Activated CD4-positive, alpha-beta memory T cell treated with anti-CD3 and anti-CD28 coated beads, Interleukin-2, amount 10 ng/mL, durations not matched to agents 7 days and 5 days (primary cell): Measurements from ENCODE around the gene G0S2. TPM values are rescaled to one million over a fixed set of nuclear protein-coding genes. Genes with fewer than 3 reads are reported as not detected.

Experiments used
- CTCF ChIA-PET: fragments of 350-600 bp; sonication (Branson Sonifier 250); formaldehyde crosslinking; loops from one replicate; lab custom pipeline; 2021; ENCODE audit warnings: antibody characterized with exemption, inconsistent platforms; lab: Charles Lee
- POLR2A ChIA-PET: fragments of 350-600 bp; sonication (Branson Sonifier 250); formaldehyde crosslinking; loops from one replicate; lab custom pipeline; 2021; ENCODE audit warnings: antibody characterized with exemption; lab: Charles Lee
- DNase-seq: peaks from one replicate; pipeline ENCODE4 v3.0.0-alpha.2; 2020
- H3K27ac Mint-ChIP-seq: one replicate; pipeline ENCODE4 v1.8.0; 2021; ENCODE audit warnings: mild to moderate bottlenecking, mixed read lengths
- H3K27me3 Mint-ChIP-seq: one replicate; pipeline ENCODE4 v1.8.0; 2021; ENCODE audit warnings: mixed read lengths
- H3K36me3 Mint-ChIP-seq: one replicate; pipeline ENCODE4 v1.8.0; 2021; ENCODE audit warnings: low read depth, mixed read lengths
- H3K4me1 Mint-ChIP-seq: one replicate; pipeline ENCODE4 v1.8.0; 2021; ENCODE audit warnings: mixed read lengths
- H3K4me3 Mint-ChIP-seq: one replicate; pipeline ENCODE4 v1.8.0; 2021; ENCODE audit warnings: mild to moderate bottlenecking, mixed read lengths
- H3K9me3 Mint-ChIP-seq: one replicate; pipeline ENCODE4 v1.8.0; 2021; ENCODE audit warnings: mixed read lengths
- total RNA-seq, 2 experiments: library from RNA; stranded (reverse); gene quantifications; one replicate each; pipeline ENCODE4 v1.2.3, GENCODE V29; 2021

The G0S2 gene
- total RNA-seq, 2 experiments from 2014 or later: 7.3 to 7.6 TPM

DNA sequence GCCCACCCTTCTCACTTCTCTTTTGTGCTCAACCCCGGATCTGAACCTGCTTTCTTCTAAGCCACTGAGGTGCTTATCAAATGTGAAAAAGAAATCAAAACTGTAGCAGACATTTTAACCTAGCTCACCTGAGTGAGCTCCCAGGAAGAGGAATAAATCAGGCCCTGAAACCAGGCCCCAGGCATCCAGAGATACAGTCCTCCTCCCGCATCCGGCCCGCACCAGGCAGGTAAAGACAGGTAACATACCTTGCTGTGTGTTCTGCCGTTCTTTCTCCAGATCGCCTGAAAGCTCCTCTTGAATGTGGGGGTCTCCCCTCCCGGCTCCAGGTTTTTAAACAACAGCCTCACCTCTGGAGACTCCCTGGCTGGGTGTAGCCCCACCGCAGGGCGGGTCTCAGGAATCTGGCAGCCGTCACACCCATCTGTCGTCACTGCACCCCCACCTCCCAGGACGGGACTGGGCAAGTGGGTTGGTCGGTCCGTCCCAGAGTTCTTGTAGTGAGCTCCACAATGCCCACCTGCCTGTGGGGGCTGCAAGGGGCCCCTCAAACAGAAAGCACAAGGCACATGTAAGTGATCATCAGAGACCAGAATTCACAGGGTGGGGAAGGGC is 23.0 kb upstream of the G0S2 start, which contains the start of gene LAMB3:
Gene LAMB3, minus strand, starts transcription at position 305 of the 615 bp plus-strand sequence. CDS start 1,481 bp downstream, outside the sequence.
- no peak within 1 kb of the TSS for H3K4me3 Mint-ChIP-seq
- no peaks in the 10 kb centered on the region for H3K27me3 Mint-ChIP-seq
- no peaks in the 10 kb centered on the region for H3K9me3 Mint-ChIP-seq
- H3K4me1 Mint-ChIP-seq: peaks cover 61% of the 10 kb centered on the region
- H3K27ac Mint-ChIP-seq: peak within 1 kb of the TSS; percentile 64
- no peak for DNase-seq
- ChIA-PET CTCF (interaction anchor here (1.3 to 2.2 kb wide), 3 partner anchors 34 to 171 kb away, joined by 4 to 8 read pairs (median 5); no protein-coding TSS in a partner anchor), POLR2A (interaction anchor here (0.8 to 2.1 kb wide), 3 partner anchors 13 to 117 kb away, joined by 3 to 7 read pairs (median 3); no protein-coding TSS in a partner anchor)
- no peaks in the 10 kb centered on the region for H3K36me3 Mint-ChIP-seq

DNA sequence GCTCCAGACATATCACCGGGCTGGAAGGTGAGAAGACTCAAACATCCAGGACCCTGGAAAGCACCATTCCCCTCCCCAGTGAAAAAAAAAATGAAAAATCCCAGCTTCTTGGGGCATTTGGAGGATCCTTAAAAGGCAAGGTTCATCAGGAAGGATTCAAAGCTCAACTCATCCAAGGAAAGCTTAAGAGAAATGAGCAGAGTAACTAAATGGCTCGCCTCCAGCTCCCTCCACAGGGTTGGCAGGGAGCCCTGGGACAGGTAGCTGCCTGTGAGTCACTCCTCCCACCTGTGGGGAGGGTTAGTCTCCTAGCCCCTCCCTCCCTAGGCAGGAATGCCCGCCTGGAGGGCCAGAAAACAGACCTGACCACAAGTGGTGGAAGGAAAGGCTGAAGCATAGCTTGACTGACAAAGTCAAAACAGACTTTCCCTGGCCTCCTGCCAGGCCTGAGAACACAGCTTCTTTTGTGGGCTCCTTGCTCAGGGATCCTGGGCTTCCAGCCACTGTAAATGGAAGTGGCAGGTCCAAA is 22.3 kb upstream of the G0S2 start:
- Mint-ChIP-seq H3K4me1 (peaks cover 68% of the 10 kb centered on the region), H3K27ac (no peak overlapping the region), H3K4me3 (no peak overlapping the region), H3K36me3 (no peaks in the 10 kb centered on the region), H3K27me3 (no peaks in the 10 kb centered on the region), H3K9me3 (no peaks in the 10 kb centered on the region)
- CTCF ChIA-PET: interaction anchor here (0.9 to 1.6 kb wide), 4 partner anchors 21 to 170 kb away, joined by 3 to 5 read pairs (median 4); no protein-coding TSS in a partner anchor
- DNase-seq: peak; percentile 31
- POLR2A ChIA-PET: interaction anchor here (0.7 to 2.1 kb wide), 6 partner anchors 13 to 122 kb away, joined by 3 to 7 read pairs (median 3); no protein-coding TSS in a partner anchor

- Mint-ChIP-seq H3K9me3 (no peaks in the 10 kb centered on the region), H3K36me3 (no peaks in the 10 kb centered on the region), H3K27me3 (no peaks in the 10 kb centered on the region), H3K27ac (no peak overlapping the region), H3K4me1 (peaks cover 66% of the 10 kb centered on the region), H3K4me3 (no peak overlapping the region)
- CTCF ChIA-PET: interaction anchor here (1.0 to 1.4 kb wide), 3 partner anchors 32 to 88 kb away, joined by 3 to 5 read pairs (median 4); no protein-coding TSS in a partner anchor
- no peak for DNase-seq
- POLR2A ChIA-PET: interaction anchor here (1.4 to 2.1 kb wide), 3 partner anchors 12 to 103 kb away, joined by 3 to 7 read pairs (median 4); no protein-coding TSS in a partner anchor
Observed at GRCh38 chr1:209653915-209654351, 21.3 kb upstream of the G0S2 start.

- Mint-ChIP-seq H3K27ac (no peak overlapping the region), H3K27me3 (no peaks in the 10 kb centered on the region), H3K4me1 (peaks cover 65% of the 10 kb centered on the region), H3K9me3 (no peaks in the 10 kb centered on the region), H3K4me3 (no peak overlapping the region), H3K36me3 (no peaks in the 10 kb centered on the region)
- CTCF ChIA-PET: interaction anchor here (1.1 to 1.3 kb wide), 2 partner anchors 79 to 86 kb away, joined by 3 to 4 read pairs; no protein-coding TSS in a partner anchor
- DNase-seq: no peak
- POLR2A ChIA-PET: no interaction called here
Observed at GRCh38 chr1:209655411-209656231, 19.6 kb upstream of the G0S2 start.

- CTCF ChIA-PET: no interaction called here
- POLR2A ChIA-PET: no interaction called here
- DNase-seq: no peak
- Mint-ChIP-seq H3K4me3 (no peak overlapping the region), H3K27ac (no peak overlapping the region), H3K36me3 (no peaks in the 10 kb centered on the region), H3K27me3 (no peaks in the 10 kb centered on the region), H3K9me3 (no peaks in the 10 kb centered on the region), H3K4me1 (peaks cover 56% of the 10 kb centered on the region)
Observed at GRCh38 chr1:209657140-209657879, 17.9 kb upstream of the G0S2 start.

DNA sequence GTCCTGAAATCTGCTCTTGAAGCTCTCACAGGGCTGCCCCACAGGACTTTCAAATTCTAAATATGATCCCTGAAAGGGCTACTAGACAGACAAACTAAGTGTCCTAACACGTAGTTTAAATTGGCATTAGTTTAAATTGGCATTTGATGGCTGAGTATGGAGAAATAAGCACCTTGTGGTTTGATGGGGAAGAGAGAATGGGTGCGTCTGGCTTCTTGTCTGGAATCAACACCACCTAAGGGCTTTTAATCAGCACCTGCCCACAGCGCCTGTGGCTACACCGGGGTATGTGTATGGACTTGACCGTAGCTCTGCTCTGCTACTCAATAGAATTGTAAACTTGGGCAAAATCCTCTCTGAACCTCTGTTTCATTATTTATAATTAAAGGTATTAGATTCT is 17.3 kb upstream of the G0S2 start:
- Mint-ChIP-seq H3K4me3 (no peak overlapping the region), H3K27me3 (peaks cover 1% of the 10 kb centered on the region), H3K4me1 (peaks cover 50% of the 10 kb centered on the region), H3K36me3 (peaks cover 1% of the 10 kb centered on the region), H3K9me3 (no peaks in the 10 kb centered on the region), H3K27ac (no peak overlapping the region)
- no peak for DNase-seq
- ChIA-PET CTCF (interaction anchor here (0.7 to 1.5 kb wide), 2 partner anchors 16 to 90 kb away, joined by 3 to 4 read pairs; no protein-coding TSS in a partner anchor), POLR2A (no interaction called here)

DNA sequence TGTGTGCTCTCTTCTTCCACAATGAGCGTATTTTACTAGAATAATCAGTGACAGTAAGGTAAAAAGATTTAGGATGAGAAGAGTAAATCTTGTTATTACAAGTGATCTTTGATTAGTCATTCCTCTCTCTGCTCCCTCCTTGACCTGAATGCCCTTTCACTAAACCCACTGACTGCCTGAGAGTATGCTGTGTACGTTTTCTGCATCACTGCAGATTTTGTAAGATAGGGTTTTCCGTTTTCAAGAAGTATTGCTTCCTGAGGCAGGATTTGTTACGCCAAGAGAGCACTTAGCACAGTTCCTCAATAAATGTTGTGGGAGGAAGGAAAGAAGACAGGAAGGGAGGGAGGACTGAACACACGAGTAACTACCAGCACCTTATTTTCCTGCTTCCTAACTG is 15.3 kb upstream of the G0S2 start:
- H3K27ac Mint-ChIP-seq: peak overlapping the region; percentile 32
- CTCF ChIA-PET: no interaction called here
- H3K4me1 Mint-ChIP-seq: peaks cover 38% of the 10 kb centered on the region

DNA sequence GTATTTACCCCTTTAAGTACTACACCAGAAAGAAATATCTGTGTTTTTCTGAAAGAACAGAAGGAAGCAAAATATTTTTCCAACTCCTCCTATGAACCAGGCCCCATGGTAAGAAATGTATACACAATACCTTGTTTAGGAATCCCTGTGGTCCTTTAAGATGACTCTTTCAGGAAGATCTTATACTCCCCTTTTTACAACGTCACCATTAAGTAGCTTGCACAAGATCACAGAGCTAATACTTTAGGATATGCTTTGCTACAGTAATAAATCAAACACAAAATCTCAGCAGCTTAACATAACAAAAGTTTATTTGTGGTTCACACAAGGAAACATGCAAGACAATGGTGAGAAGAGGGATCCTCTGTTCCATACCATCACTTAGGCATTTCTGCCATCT is 14.1 kb upstream of the G0S2 start:
- Mint-ChIP-seq H3K4me1 (peaks cover 38% of the 10 kb centered on the region), H3K9me3 (no peaks in the 10 kb centered on the region), H3K36me3 (peaks cover 4% of the 10 kb centered on the region), H3K27me3 (peaks cover 3% of the 10 kb centered on the region), H3K4me3 (no peak overlapping the region), H3K27ac (no peak overlapping the region)
- ChIA-PET CTCF (interaction anchor here (1.6 kb wide), 1 partner anchor 32 kb away, joined by 4 read pairs; no protein-coding TSS in a partner anchor), POLR2A (no interaction called here)
- no peak for DNase-seq

More for the DNA sequence above, 15.3 kb upstream of the G0S2 start:
- POLR2A ChIA-PET: interaction anchor here (1.1 kb wide), 1 partner anchor 10 kb away, joined by 3 read pairs; no protein-coding TSS in a partner anchor
- peak; percentile 39 for DNase-seq
- H3K27me3 Mint-ChIP-seq: peaks cover 3% of the 10 kb centered on the region
- H3K4me3 Mint-ChIP-seq: no peak overlapping the region
- peaks cover 4% of the 10 kb centered on the region for H3K36me3 Mint-ChIP-seq
- H3K9me3 Mint-ChIP-seq: no peaks in the 10 kb centered on the region

GRCh38 chr1:209662879-209663327 is 12.3 kb upstream of the G0S2 start:
- Mint-ChIP-seq H3K27ac (no peak overlapping the region), H3K4me1 (peaks cover 28% of the 10 kb centered on the region), H3K4me3 (no peak overlapping the region), H3K9me3 (no peaks in the 10 kb centered on the region), H3K36me3 (peaks cover 4% of the 10 kb centered on the region), H3K27me3 (peaks cover 3% of the 10 kb centered on the region)
- no peak for DNase-seq
- POLR2A ChIA-PET: no interaction called here
- CTCF ChIA-PET: no interaction called here

DNA sequence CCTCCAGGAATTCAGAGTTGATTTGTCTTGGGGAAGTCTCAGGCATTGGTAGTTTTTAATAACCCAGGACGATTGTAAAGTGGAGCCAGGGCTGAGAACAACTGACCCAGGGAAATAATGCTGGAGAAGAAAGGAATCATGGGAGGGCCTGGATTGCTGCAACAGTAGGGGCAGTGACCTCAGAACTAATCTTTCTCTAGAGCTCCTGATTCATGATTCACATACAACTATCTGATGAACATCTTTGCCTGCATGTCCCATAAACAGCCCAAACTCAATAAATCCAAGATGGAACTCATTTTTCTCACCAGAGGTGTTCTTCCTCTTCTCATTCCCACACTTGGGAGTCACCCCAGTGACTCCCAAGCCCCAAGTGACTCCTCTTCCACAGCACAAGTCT is 8.1 kb upstream of the G0S2 start:
- CTCF ChIA-PET: no interaction called here
- Mint-ChIP-seq H3K4me3 (no peak overlapping the region), H3K4me1 (peaks cover 18% of the 10 kb centered on the region), H3K27me3 (peaks cover 3% of the 10 kb centered on the region), H3K27ac (no peak overlapping the region), H3K9me3 (no peaks in the 10 kb centered on the region), H3K36me3 (peaks cover 7% of the 10 kb centered on the region)
- no peak for DNase-seq
- POLR2A ChIA-PET: no interaction called here

DNA sequence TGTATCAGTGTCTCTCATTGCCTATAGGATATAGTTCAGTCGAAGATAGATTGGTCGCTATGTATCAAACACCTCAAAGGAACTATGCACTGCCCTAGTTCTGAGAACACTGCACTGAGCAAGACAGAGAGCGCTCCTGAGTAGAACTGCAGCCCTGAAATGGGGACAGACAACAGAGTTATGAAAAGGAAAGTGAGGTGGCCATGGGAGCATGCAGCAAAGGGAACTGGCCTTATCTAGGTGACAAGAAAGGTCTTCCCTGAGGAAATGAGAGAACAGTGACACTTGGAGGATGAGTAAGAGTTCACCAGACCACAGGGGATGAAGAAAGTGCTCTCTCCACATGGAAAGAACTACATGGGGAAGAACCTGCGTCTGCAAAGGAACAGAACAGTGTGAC is 7.5 kb upstream of the G0S2 start:
- POLR2A ChIA-PET: no interaction called here

More for the DNA sequence above, 7.5 kb upstream of the G0S2 start:
- H3K27me3 Mint-ChIP-seq: peaks cover 3% of the 10 kb centered on the region
- H3K36me3 Mint-ChIP-seq: peaks cover 7% of the 10 kb centered on the region
- H3K27ac Mint-ChIP-seq: no peak overlapping the region
- CTCF ChIA-PET: no interaction called here
- peaks cover 23% of the 10 kb centered on the region for H3K4me1 Mint-ChIP-seq
- no peak overlapping the region for H3K4me3 Mint-ChIP-seq
- H3K9me3 Mint-ChIP-seq: no peaks in the 10 kb centered on the region
- no peak for DNase-seq
